Psoas muscle (tissue), 8 donors: ENCODE measurements around the gene BMPR1B. TPM values are rescaled to one million over a fixed set of nuclear protein-coding genes. Genes with fewer than 3 reads are reported as not detected.

ENCODE experiments used
- ATAC-seq, 4 donors: fragments of 200-7000 bp; cut with Tn5 transposase; one replicate each; pipeline ENCODE4 v1.9.1; 2020; ENCODE audit warnings: moderate library complexity in 3 of 4, mild to moderate bottlenecking in 2 of 4
- DNase-seq, 2 donors: peaks; one replicate each; pipeline ENCODE4 v3.0.0-alpha.2; 2020
- H3K27ac ChIP-seq: fragments of 200-600 bp; one replicate; pipeline ENCODE4 v1.8.0; 2022
- H3K27me3 ChIP-seq, 3 donors: fragments of 200-600 bp in 1 of 3; one replicate each; pipeline versions ENCODE4 v1.6.1 to v1.8.0; 2013 to 2022; ENCODE audit warnings: low read length in 2 of 3, mild to moderate bottlenecking in 2 of 3, moderate library complexity in 1 of 3; ENCODE audit not compliant: insufficient read depth in 3 of 3
- H3K36me3 ChIP-seq, 2 donors: fragments of 200-600 bp in 1 of 2; one replicate each; pipeline versions ENCODE4 v1.6.1 to v1.8.0; 2013 to 2022; ENCODE audit warnings: low read depth in 1 of 2, mild to moderate bottlenecking in 1 of 2, moderate library complexity in 1 of 2; ENCODE audit not compliant: insufficient read depth in 1 of 2
- H3K4me1 ChIP-seq: fragments of 200-600 bp; one replicate; pipeline ENCODE4 v1.8.0; 2022
- H3K4me3 ChIP-seq: fragments of 200-600 bp; one replicate; pipeline ENCODE4 v1.8.0; 2022; ENCODE audit warnings: mild to moderate bottlenecking
- H3K9me3 ChIP-seq: fragments of 200-600 bp; one replicate; pipeline ENCODE4 v1.8.0; 2022
- CTCF ChIP-seq: fragments of 200-600 bp; IDR thresholded peaks from one replicate; pipeline ENCODE4 v1.8.0; 2022; ENCODE audit warnings: antibody characterized with exemption
- WGBS, 3 donors: extraction: QIAGEN DNeasy Blood & Tissue Kit; methylation state at CpG; one replicate each; pipeline versions ENCODE4 v1.1.6 to v1.1.7; 2013; 5-methylcytosine and 5-hydroxymethylcytosine counted together
- intact Hi-C, 2 donors: fragments of 100-400 bp; cut with DNase I; formaldehyde crosslinking; loops; one replicate each; pipeline versions ENCODE4 v1.11.0 to v1.14.2; 2022
- long read RNA-seq, 2 donors: library from polyadenylated mRNA; unstranded; transcript quantifications; one replicate each; pipeline ENCODE4 v2.0.0, GENCODE V29; 2021
- polyA plus RNA-seq, 3 donors: library from polyadenylated mRNA; stranded (reverse); fragments of 200-250 nt; gene quantifications; one replicate each; pipeline ENCODE4 v1.2.3, GENCODE V29; 2013
- total RNA-seq, 4 donors: library from RNA; stranded (reverse); fragmentation: NEBNext Ultra II Directional in 2 of 4; extraction: Animal tissue kit (Norgen Biotek cat#: 25700) in 2 of 4; gene quantifications; one replicate each; pipeline versions ENCODE4 v1.2.1 to v1.2.4, GENCODE V29; 2021 to 2023
- donor health status: healthy with polysubstance abuse.
- donor health status: DM: no; HTN: no; CAD: no; lungs with moderate emphysema.
- donor health status: Bipolar disorder and iron deficiency.
- donor health status: healthy.
- donor health status: DM: yes; HTN: yes; CAD: no.
- donor health status: DM: no; HTN: no; CAD: no.
- donor health status: DM: no; HTN: no; CAD: no.
- donor health status: DM: yes; HTN: yes; CAD: no.

Gene BMPR1B
- 10 to 100 TPM in 1 of 4 donors, 1 to 10 TPM in 3; 1.0 to 13.0 (median 8.1) TPM for total RNA-seq
- under 1 TPM; 0.26 to 0.77 (median 0.58) TPM for polyA plus RNA-seq
- long read RNA-seq, donor 1, partial matches to known transcripts, result 0 of 1 reads
- long read RNA-seq, donor 1, other reads (novel, unspliced or antisense), result 0 of 1 reads
- long read RNA-seq, donor 2, result 0 reads

- intact Hi-C loops, result loop anchor here in 1 of 2 donors (10.0 kb wide), 1 partner anchor 347 kb away; no protein-coding TSS in a partner anchor
- Histone ChIP-seq H3K27ac (no peak within 1 kb of the TSS), H3K9me3 (no peaks in the 10 kb centered on the region), H3K4me1 (no peaks in the 10 kb centered on the region), H3K27me3 (peaks cover 0 to 21% (median 0%) of the 10 kb centered on the region in 3 donors), H3K36me3 (no peaks in the 10 kb centered on the region), H3K4me3 (peak within 1 kb of the TSS; percentile 75)
- ATAC-seq (peak; percentile 24 to 64 (median 46)), DNase-seq (no peak)
- 5 to 6% (median 6%) methylated on average over 59 to 77 of the region's 77 CpGs for WGBS, 3 donors
- TF ChIP-seq CTCF, result peak; percentile 7
These were observed at the start of gene BMPR1B for GRCh38 chr4:94757192-94758140. TSS of gene BMPR1B (plus strand) at chr4:94757955. CDS start at chr4:95104425, 346,470 bp downstream.

GRCh38 chr4:94711635-94712034 lies 46.1 kb upstream of the BMPR1B start:
- H3K4me1 ChIP-seq, result no peaks in the 10 kb centered on the region
- H3K4me3 ChIP-seq, result no peak overlapping the region
- 66 to 84% (median 67%) methylated on average over 5 of the region's 5 CpGs for WGBS, 3 donors
- no peak for DNase-seq
- H3K27ac ChIP-seq, result no peak overlapping the region
- intact Hi-C loops, result no loop called here
- no peaks in the 10 kb centered on the region for H3K9me3 ChIP-seq
- no peak for ATAC-seq
- no peaks in the 10 kb centered on the region for H3K36me3 ChIP-seq
- H3K27me3 ChIP-seq, result no peaks in the 10 kb centered on the region
- no peak for TF ChIP-seq CTCF

- intact Hi-C loops, result no loop called here
- WGBS, 3 donors, result 71 to 83% (median 78%) methylated on average over 5 of the region's 5 CpGs
- Histone ChIP-seq H3K4me3 (no peak overlapping the region), H3K36me3 (no peaks in the 10 kb centered on the region), H3K4me1 (no peaks in the 10 kb centered on the region), H3K27me3 (no peaks in the 10 kb centered on the region), H3K9me3 (no peaks in the 10 kb centered on the region), H3K27ac (no peak overlapping the region)
- DNase-seq (no peak), ATAC-seq (no peak)
- TF ChIP-seq CTCF, result no peak
These were observed 43.2 kb upstream of the BMPR1B start for GRCh38 chr4:94714365-94715160.

GRCh38 chr4:94715726-94716125 lies 42.0 kb upstream of the BMPR1B start:
- no peak for TF ChIP-seq CTCF
- Histone ChIP-seq H3K27ac (no peak overlapping the region), H3K4me3 (no peak overlapping the region), H3K36me3 (no peaks in the 10 kb centered on the region), H3K4me1 (no peaks in the 10 kb centered on the region), H3K27me3 (no peaks in the 10 kb centered on the region), H3K9me3 (no peaks in the 10 kb centered on the region)
- intact Hi-C loops, result no loop called here
- no peak for ATAC-seq
- WGBS, 3 donors, result 94% methylated on average over 6 of the region's 6 CpGs
- DNase-seq, result no peak
